Subcutaneous abdominal adipose tissue (tissue), 5 donors: ENCODE measurements around the gene HRH2.

Experiments
- H3K27ac ChIP-seq: one replicate; pipeline ENCODE4 v1.7.0; 2013; ENCODE audit warnings: low read depth, mild to moderate bottlenecking, inconsistent platforms, low read length, moderate library complexity
- H3K27me3 ChIP-seq, 5 donors: one replicate each; pipeline ENCODE4 v1.7.0; 2013; ENCODE audit warnings: low read length in 5 of 5, inconsistent platforms in 1 of 5; ENCODE audit not compliant: control insufficient read depth in 5 of 5, insufficient read depth in 4 of 5
- H3K36me3 ChIP-seq, 5 donors: one replicate each; pipeline ENCODE4 v1.7.0; 2013; ENCODE audit warnings: low read length in 5 of 5; ENCODE audit not compliant: control insufficient read depth in 5 of 5, insufficient read depth in 5 of 5
- H3K4me1 ChIP-seq, 5 donors: one replicate each; pipeline ENCODE4 v1.7.0; 2013; ENCODE audit warnings: low read length in 5 of 5, mild to moderate bottlenecking in 3 of 5, moderate library complexity in 1 of 5; ENCODE audit not compliant: control insufficient read depth in 5 of 5, insufficient read depth in 5 of 5
- H3K4me3 ChIP-seq, 5 donors: one replicate each; pipeline ENCODE4 v1.7.0; 2013; ENCODE audit warnings: low read length in 5 of 5, low read depth in 1 of 5
- H3K9ac ChIP-seq, 5 donors: one replicate each; pipeline ENCODE4 v1.7.0; 2013; ENCODE audit warnings: low read length in 5 of 5, mild to moderate bottlenecking in 4 of 5, moderate library complexity in 3 of 5
- H3K9me3 ChIP-seq, 5 donors: one replicate each; pipeline ENCODE4 v1.7.0; 2013; ENCODE audit warnings: low read length in 5 of 5; ENCODE audit not compliant: control insufficient read depth in 5 of 5
- donor health status: healthy.
- donor health status: healthy.
- donor health status: healthy.
- donor health status: healthy.
- donor health status: healthy.

HRH2 gene

DNA sequence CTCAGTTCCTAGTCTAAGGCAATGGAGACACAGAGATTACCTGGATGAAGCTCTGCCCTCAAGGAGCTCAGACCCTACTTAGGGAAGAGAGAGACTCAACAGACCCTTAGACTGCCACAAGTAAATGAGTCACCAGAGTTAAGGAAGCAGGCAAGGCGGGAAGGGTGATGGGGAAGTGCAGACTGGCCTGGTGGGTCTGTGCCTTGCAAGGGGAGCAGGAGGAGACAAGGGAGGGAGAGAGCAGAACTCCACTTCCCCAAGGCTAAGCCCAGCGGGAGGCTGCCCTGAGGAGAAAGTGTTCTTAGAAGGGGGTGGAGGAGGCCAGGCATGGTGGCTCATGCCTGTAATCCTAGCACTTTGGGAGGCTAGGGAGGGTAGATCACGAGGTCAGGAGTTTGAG lies 83.7 kb downstream of the HRH2 start:
- peaks cover 6 to 29% (median 23%) of the 10 kb centered on the region in 5 donors for H3K27me3 ChIP-seq
- no peak overlapping the region for H3K4me3 ChIP-seq
- H3K4me1 ChIP-seq: no peaks in the 10 kb centered on the region

GRCh38 chr5:175742290-175742994 lies 84.6 kb downstream of the HRH2 start:
- H3K9ac ChIP-seq: no peak overlapping the region
- no peak overlapping the region for H3K4me3 ChIP-seq
- no peaks in the 10 kb centered on the region for H3K36me3 ChIP-seq
- H3K9me3 ChIP-seq: no peaks in the 10 kb centered on the region
- no peaks in the 10 kb centered on the region for H3K4me1 ChIP-seq
- H3K27ac ChIP-seq: no peak overlapping the region
- peaks cover 6 to 27% (median 19%) of the 10 kb centered on the region in 5 donors for H3K27me3 ChIP-seq

More for the DNA sequence above, 83.7 kb downstream of the HRH2 start:
- H3K9ac ChIP-seq: no peak overlapping the region
- no peaks in the 10 kb centered on the region for H3K36me3 ChIP-seq
- no peaks in the 10 kb centered on the region for H3K9me3 ChIP-seq
- no peak overlapping the region for H3K27ac ChIP-seq

DNA sequence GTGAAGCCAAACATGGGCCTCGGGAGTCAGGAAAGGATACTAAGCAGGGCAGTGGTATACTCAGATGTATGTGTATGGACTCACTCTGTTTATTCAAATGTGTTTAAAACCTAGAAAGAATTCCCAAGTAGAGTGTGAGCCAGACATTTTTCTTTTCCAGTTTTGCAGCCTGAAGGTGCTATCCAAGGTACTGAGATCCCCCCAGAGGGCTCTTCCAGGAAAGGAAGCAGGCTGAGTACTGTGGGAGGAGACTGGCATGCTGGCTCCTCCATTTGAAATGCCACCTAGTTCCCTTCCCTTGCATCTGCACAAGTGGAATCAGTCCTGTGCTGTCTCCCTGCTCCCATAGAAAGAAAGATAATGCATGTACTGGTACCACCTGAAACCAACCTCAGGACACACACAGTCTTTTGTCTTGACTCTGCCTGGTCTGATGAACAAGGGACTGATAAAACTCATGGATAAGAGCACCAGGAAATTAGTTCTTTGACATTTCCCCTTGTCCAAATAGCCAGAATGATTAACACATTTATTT lies 85.9 kb downstream of the HRH2 start:
- Histone ChIP-seq H3K9ac (no peak overlapping the region), H3K27ac (no peak overlapping the region), H3K9me3 (no peaks in the 10 kb centered on the region), H3K27me3 (peaks cover 6 to 19% (median 11%) of the 10 kb centered on the region in 5 donors), H3K4me3 (no peak overlapping the region), H3K36me3 (no peaks in the 10 kb centered on the region), H3K4me1 (no peaks in the 10 kb centered on the region)

GRCh38 chr5:175745210-175745609 lies 87.3 kb downstream of the HRH2 start:
- no peaks in the 10 kb centered on the region for H3K36me3 ChIP-seq
- no peaks in the 10 kb centered on the region for H3K4me1 ChIP-seq
- H3K9me3 ChIP-seq: no peaks in the 10 kb centered on the region
- no peak overlapping the region for H3K4me3 ChIP-seq
- peaks cover 6 to 28% (median 12%) of the 10 kb centered on the region in 5 donors for H3K27me3 ChIP-seq
- no peak overlapping the region for H3K9ac ChIP-seq
- H3K27ac ChIP-seq: no peak overlapping the region

DNA sequence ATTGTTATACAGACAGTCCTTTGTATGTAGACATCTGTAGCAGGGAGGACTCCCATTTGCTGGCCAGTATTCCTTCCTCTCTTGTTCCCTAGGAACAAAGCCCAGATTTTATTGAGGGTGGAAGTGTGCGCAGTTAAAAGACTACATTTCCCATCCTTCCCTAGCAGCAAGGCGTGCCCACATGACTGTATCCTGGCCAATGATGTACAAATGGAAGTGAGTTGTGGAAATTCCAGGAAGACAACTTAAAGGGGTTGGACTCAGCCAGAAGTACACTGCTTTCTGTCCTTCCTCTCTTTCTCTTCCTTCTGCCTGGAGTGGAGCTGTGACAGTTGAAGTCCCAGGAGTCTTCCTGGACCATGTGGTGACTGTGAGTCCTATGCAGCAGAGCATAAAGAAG lies 89.0 kb downstream of the HRH2 start:
- Histone ChIP-seq H3K27me3 (peaks cover 0 to 34% (median 11%) of the 10 kb centered on the region in 5 donors), H3K36me3 (no peaks in the 10 kb centered on the region), H3K27ac (no peak overlapping the region), H3K9me3 (no peaks in the 10 kb centered on the region), H3K4me3 (no peak overlapping the region), H3K9ac (no peak overlapping the region), H3K4me1 (no peaks in the 10 kb centered on the region)

- peaks cover 0 to 33% (median 11%) of the 10 kb centered on the region in 5 donors for H3K27me3 ChIP-seq
- no peaks in the 10 kb centered on the region for H3K4me1 ChIP-seq
- no peak overlapping the region for H3K4me3 ChIP-seq
- H3K9ac ChIP-seq: no peak overlapping the region
- no peaks in the 10 kb centered on the region for H3K36me3 ChIP-seq
- H3K27ac ChIP-seq: no peak overlapping the region
- no peaks in the 10 kb centered on the region for H3K9me3 ChIP-seq
Measured at GRCh38 chr5:175747539-175748060, 89.7 kb downstream of the HRH2 start.

GRCh38 chr5:175748650-175749049 lies 90.8 kb downstream of the HRH2 start:
- peaks cover 0 to 35% (median 11%) of the 10 kb centered on the region in 5 donors for H3K27me3 ChIP-seq
- H3K27ac ChIP-seq: no peak overlapping the region
- H3K9me3 ChIP-seq: no peaks in the 10 kb centered on the region

GRCh38 chr5:175749591-175749990 lies 91.7 kb downstream of the HRH2 start:
- H3K4me3 ChIP-seq: no peak overlapping the region
- H3K27me3 ChIP-seq: peaks cover 5 to 39% (median 17%) of the 10 kb centered on the region in 5 donors
- H3K4me1 ChIP-seq: no peaks in the 10 kb centered on the region
- H3K36me3 ChIP-seq: no peaks in the 10 kb centered on the region
- H3K9ac ChIP-seq: no peak overlapping the region
- H3K9me3 ChIP-seq: no peaks in the 10 kb centered on the region
- no peak overlapping the region for H3K27ac ChIP-seq

More at GRCh38 chr5:175748650-175749049, 90.8 kb downstream of the HRH2 start:
- Histone ChIP-seq H3K9ac (no peak overlapping the region), H3K36me3 (no peaks in the 10 kb centered on the region), H3K4me1 (no peaks in the 10 kb centered on the region), H3K4me3 (no peak overlapping the region)

- no peak overlapping the region for H3K4me3 ChIP-seq
- H3K9me3 ChIP-seq: no peaks in the 10 kb centered on the region
- H3K9ac ChIP-seq: no peak overlapping the region
- no peaks in the 10 kb centered on the region for H3K4me1 ChIP-seq
- H3K27me3 ChIP-seq: peaks cover 7 to 39% (median 17%) of the 10 kb centered on the region in 5 donors
- no peak overlapping the region for H3K27ac ChIP-seq
- no peaks in the 10 kb centered on the region for H3K36me3 ChIP-seq
Measured at GRCh38 chr5:175750511-175750931, 92.7 kb downstream of the HRH2 start.

GRCh38 chr5:175751369-175751768 lies 93.5 kb downstream of the HRH2 start:
- no peaks in the 10 kb centered on the region for H3K9me3 ChIP-seq
- no peak overlapping the region for H3K9ac ChIP-seq
- H3K27me3 ChIP-seq: peaks cover 7 to 39% (median 17%) of the 10 kb centered on the region in 5 donors
- no peaks in the 10 kb centered on the region for H3K4me1 ChIP-seq
- H3K4me3 ChIP-seq: no peak overlapping the region
- no peaks in the 10 kb centered on the region for H3K36me3 ChIP-seq
- H3K27ac ChIP-seq: no peak overlapping the region
